ENCODE measurements around the gene KIF25.

The KIF25 gene

GRCh38 chr6:167980911-167981580 is 16.4 kb upstream of the KIF25 start:
- Histone ChIP-seq H3K9me3 (ENCODE audit: control insufficient read depth, insufficient read depth, low read length) (no peaks in the 10 kb centered on the region), H3K36me3 (ENCODE audit: insufficient read depth, low read length) (no peaks in the 10 kb centered on the region), H3K9ac (ENCODE audit: low read depth, low read length) (no peak overlapping the region), H3K4me1 (ENCODE audit: insufficient read depth, low read length) (no peaks in the 10 kb centered on the region; the same call in 1 of the 2 replicates)

GRCh38 chr6:167981916-167982462 is 15.5 kb upstream of the KIF25 start:
- H3K9me3 ChIP-seq (ENCODE audit: control insufficient read depth, insufficient read depth, low read length): no peaks in the 10 kb centered on the region
- no peak overlapping the region for H3K9ac ChIP-seq (ENCODE audit: low read depth, low read length)
- no peaks in the 10 kb centered on the region for H3K36me3 ChIP-seq (ENCODE audit: insufficient read depth, low read length)
- H3K4me1 ChIP-seq (ENCODE audit: insufficient read depth, low read length): no peaks in the 10 kb centered on the region; the same call in 1 of the 2 replicates

- H3K9ac ChIP-seq (ENCODE audit: low read depth, low read length): no peak overlapping the region
- H3K36me3 ChIP-seq (ENCODE audit: insufficient read depth, low read length): no peaks in the 10 kb centered on the region
- H3K4me1 ChIP-seq (ENCODE audit: insufficient read depth, low read length): no peaks in the 10 kb centered on the region; the same call in 1 of the 2 replicates
- H3K9me3 ChIP-seq (ENCODE audit: control insufficient read depth, insufficient read depth, low read length): no peaks in the 10 kb centered on the region
Observed at GRCh38 chr6:167984144-167984719, 13.2 kb upstream of the KIF25 start.

GRCh38 chr6:167984876-167985604 is 12.4 kb upstream of the KIF25 start:
- no peaks in the 10 kb centered on the region; the same call in 1 of the 2 replicates for H3K4me1 ChIP-seq (ENCODE audit: insufficient read depth, low read length)
- H3K9ac ChIP-seq (ENCODE audit: low read depth, low read length): no peak overlapping the region
- no peaks in the 10 kb centered on the region for H3K9me3 ChIP-seq (ENCODE audit: control insufficient read depth, insufficient read depth, low read length)
- no peaks in the 10 kb centered on the region for H3K36me3 ChIP-seq (ENCODE audit: insufficient read depth, low read length)

GRCh38 chr6:167985911-167986595 is 11.4 kb upstream of the KIF25 start:
- Histone ChIP-seq H3K36me3 (ENCODE audit: insufficient read depth, low read length) (no peaks in the 10 kb centered on the region), H3K4me1 (ENCODE audit: insufficient read depth, low read length) (no peaks in the 10 kb centered on the region; the same call in 1 of the 2 replicates), H3K9ac (ENCODE audit: low read depth, low read length) (no peak overlapping the region), H3K9me3 (ENCODE audit: control insufficient read depth, insufficient read depth, low read length) (no peaks in the 10 kb centered on the region)

- Histone ChIP-seq H3K9me3 (ENCODE audit: control insufficient read depth, insufficient read depth, low read length) (no peaks in the 10 kb centered on the region), H3K36me3 (ENCODE audit: insufficient read depth, low read length) (no peaks in the 10 kb centered on the region), H3K4me1 (ENCODE audit: insufficient read depth, low read length) (no peaks in the 10 kb centered on the region), H3K9ac (ENCODE audit: low read depth, low read length) (no peak overlapping the region)
Observed at GRCh38 chr6:167987396-167988153, 9.9 kb upstream of the KIF25 start.

GRCh38 chr6:167988154-167988495 is 9.3 kb upstream of the KIF25 start:
- Histone ChIP-seq H3K9ac (ENCODE audit: low read depth, low read length) (no peak overlapping the region), H3K4me1 (ENCODE audit: insufficient read depth, low read length) (no peaks in the 10 kb centered on the region), H3K36me3 (ENCODE audit: insufficient read depth, low read length) (no peaks in the 10 kb centered on the region), H3K9me3 (ENCODE audit: control insufficient read depth, insufficient read depth, low read length) (no peaks in the 10 kb centered on the region)

GRCh38 chr6:167988945-167989841 is 8.3 kb upstream of the KIF25 start:
- Histone ChIP-seq H3K4me1 (ENCODE audit: insufficient read depth, low read length) (no peaks in the 10 kb centered on the region), H3K36me3 (ENCODE audit: insufficient read depth, low read length) (no peaks in the 10 kb centered on the region), H3K9ac (ENCODE audit: low read depth, low read length) (no peak overlapping the region), H3K9me3 (ENCODE audit: control insufficient read depth, insufficient read depth, low read length) (no peaks in the 10 kb centered on the region)

- no peaks in the 10 kb centered on the region for H3K36me3 ChIP-seq (ENCODE audit: insufficient read depth, low read length)
- H3K9me3 ChIP-seq (ENCODE audit: control insufficient read depth, insufficient read depth, low read length): no peaks in the 10 kb centered on the region
- H3K4me1 ChIP-seq (ENCODE audit: insufficient read depth, low read length): no peaks in the 10 kb centered on the region
- H3K9ac ChIP-seq (ENCODE audit: low read depth, low read length): no peak overlapping the region
Observed at GRCh38 chr6:167990016-167990945, 7.2 kb upstream of the KIF25 start.

- H3K9me3 ChIP-seq (ENCODE audit: control insufficient read depth, insufficient read depth, low read length): no peaks in the 10 kb centered on the region
- H3K4me1 ChIP-seq (ENCODE audit: insufficient read depth, low read length): peaks cover 6% of the 10 kb centered on the region; the same call in 1 of the 2 replicates
- H3K9ac ChIP-seq (ENCODE audit: low read depth, low read length): no peak overlapping the region
- no peaks in the 10 kb centered on the region for H3K36me3 ChIP-seq (ENCODE audit: insufficient read depth, low read length)
Observed at GRCh38 chr6:167993169-167993568, 4.3 kb upstream of the KIF25 start.

GRCh38 chr6:167993831-167994230 is 3.6 kb upstream of the KIF25 start:
- Histone ChIP-seq H3K9ac (ENCODE audit: low read depth, low read length) (no peak overlapping the region), H3K9me3 (ENCODE audit: control insufficient read depth, insufficient read depth, low read length) (no peaks in the 10 kb centered on the region), H3K36me3 (ENCODE audit: insufficient read depth, low read length) (no peaks in the 10 kb centered on the region), H3K4me1 (ENCODE audit: insufficient read depth, low read length) (peaks cover 6% of the 10 kb centered on the region; the same call in 1 of the 2 replicates)

GRCh38 chr6:167995302-167995701 is 2.2 kb upstream of the KIF25 start:
- H3K4me1 ChIP-seq (ENCODE audit: insufficient read depth, low read length): peaks cover 6% of the 10 kb centered on the region; the same call in 1 of the 2 replicates
- no peaks in the 10 kb centered on the region for H3K9me3 ChIP-seq (ENCODE audit: control insufficient read depth, insufficient read depth, low read length)
- H3K9ac ChIP-seq (ENCODE audit: low read depth, low read length): no peak overlapping the region
- H3K36me3 ChIP-seq (ENCODE audit: insufficient read depth, low read length): no peaks in the 10 kb centered on the region

All from ES-I3 (cell line).